GM12878 (cell line): ENCODE data around the gene DISC1. TPM values are rescaled to one million over a fixed set of nuclear protein-coding genes. Genes with fewer than 3 reads are reported as not detected.

Experiments
- ATAC-seq: fragments of 200-7000 bp; cut with Tn5 transposase; 3 replicates; pipeline ENCODE4 v1.9.1; 2020; ENCODE audit warnings: mild to moderate bottlenecking, moderate library complexity
- BruUV-seq: library from RNA; stranded (reverse); fragments of 400-500 nt; replicated peaks from 2 replicates; lab custom pipeline; 2021; lab: Mats Ljungman, UMichigan
- CTCF ChIA-PET: fragments of 300-600 bp; sonication (Branson Sonifier 250); formaldehyde crosslinking; extraction: SDS; loops from one replicate; lab custom pipeline; 2021; ENCODE audit warnings: inconsistent platforms; lab: Yijun Ruan, JAX
- POLR2A ChIA-PET: fragments of 350-600 bp; formaldehyde crosslinking; extraction: SDS; loops from one replicate; lab custom pipeline; 2021; ENCODE audit warnings: inconsistent platforms; lab: Charles Lee
- RAD21 ChIA-PET: fragments of 300-600 bp; sonication (Branson Sonifier 250); formaldehyde crosslinking; loops from one replicate; lab custom pipeline; 2023; ENCODE audit warnings: antibody characterized with exemption; ENCODE audit not compliant: unreplicated experiment; lab: Charles Lee
- SMC1A ChIA-PET: fragments of 300-600 bp; sonication (Branson Sonifier 250); formaldehyde crosslinking; loops from one replicate; lab custom pipeline; 2023; ENCODE audit not compliant: unreplicated experiment, uncharacterized antibody; lab: Charles Lee
- DNase-seq: peaks from one replicate; pipeline ENCODE4 v3.0.0-alpha.2; 2011; ENCODE audit warnings: low read depth, low spot score
- FAIRE-seq: peaks from 3 replicates; lab custom pipeline; 2011; peaks lifted over from hg19 to GRCh38; lab: Jason Lieb, UNC
- H2AFZ ChIP-seq: 2 replicates; pipeline ENCODE4 v1.6.0; 2011; ENCODE audit warnings: low read depth, low read length, control low read depth; ENCODE audit not compliant: control insufficient read depth
- H3K27ac ChIP-seq: 2 replicates; pipeline ENCODE4 v1.5.1; 2011; ENCODE audit warnings: control low read depth; ENCODE audit not compliant: control insufficient read depth, insufficient read depth
- H3K27me3 ChIP-seq, 2 experiments: replicated peaks in 1 of 2; 2 replicates each; pipeline versions ENCODE4 v1.6.0 to v1.6.1; 2011; ENCODE audit warnings: low read length in 1 of 2; ENCODE audit not compliant: control insufficient read depth in 2 of 2, insufficient read depth in 2 of 2
- H3K36me3 ChIP-seq, 2 experiments: 2 replicates each; pipeline ENCODE4 v1.5.1; 2011; ENCODE audit warnings: low read length in 1 of 2; ENCODE audit not compliant: control insufficient read depth in 2 of 2, insufficient read depth in 2 of 2
- H3K4me1 ChIP-seq: 2 replicates; pipeline ENCODE4 v1.6.1; 2011; ENCODE audit warnings: mild to moderate bottlenecking, low read length, moderate library complexity, mixed read lengths; ENCODE audit not compliant: control insufficient read depth, insufficient read depth
- H3K4me2 ChIP-seq: 2 replicates; pipeline ENCODE4 v1.6.0; 2011; ENCODE audit warnings: control low read depth; ENCODE audit not compliant: control insufficient read depth, insufficient read depth
- H3K4me3 ChIP-seq: fragments of 200-600 bp; sonication (generic); 2 replicates; pipeline ENCODE4 v1.5.1; 2016
- H3K79me2 ChIP-seq: 2 replicates; pipeline ENCODE4 v1.6.0; 2011; ENCODE audit warnings: low read length; ENCODE audit not compliant: control insufficient read depth, insufficient read depth
- H3K9ac ChIP-seq: 2 replicates; pipeline ENCODE4 v1.8.0; 2011; ENCODE audit warnings: low read length, control low read depth, mixed read lengths; ENCODE audit not compliant: control insufficient read depth, insufficient read depth
- H3K9me3 ChIP-seq: replicated peaks from 3 replicates; pipeline ENCODE4 v1.5.1; 2011; ENCODE audit warnings: mild to moderate bottlenecking, low read length; ENCODE audit not compliant: control insufficient read depth, insufficient read depth
- H4K20me1 ChIP-seq: 2 replicates; pipeline ENCODE4 v1.6.0; 2011; ENCODE audit not compliant: control insufficient read depth, insufficient read depth
- BHLHE40 ChIP-seq, 2 experiments: fragments of 450-650 bp in 1 of 2; IDR thresholded peaks; 2 replicates each; pipeline ENCODE4 v1.6.1; 2011 to 2017; ENCODE audit warnings: low read depth in 2 of 2, borderline replicate concordance in 1 of 2, improper control_type of control experiment in 1 of 2, low read length in 1 of 2, mild to moderate bottlenecking in 1 of 2
- CHD1 ChIP-seq: IDR thresholded peaks from 2 replicates; pipeline ENCODE4 v1.6.1; 2012; ENCODE audit warnings: low read depth, low read length, improper control_type of control experiment
- EP300 ChIP-seq, 2 experiments: fragments of 150-350 bp in 1 of 2; IDR thresholded peaks; 2 replicates each; pipeline ENCODE4 v1.6.1; 2011 to 2012; ENCODE audit warnings: low read depth in 2 of 2, low read length in 2 of 2, borderline replicate concordance in 1 of 2, improper control_type of control experiment in 1 of 2, inconsistent platforms in 1 of 2; ENCODE audit not compliant: control insufficient read depth in 1 of 2
- SMAD5 ChIP-seq: IDR thresholded peaks from 2 replicates; pipeline ENCODE4 v1.6.1; 2016; ENCODE audit warnings: antibody characterized with exemption, low read depth
- SUPT20H ChIP-seq: IDR thresholded peaks from 2 replicates; pipeline ENCODE4 v1.6.1; 2011; ENCODE audit warnings: low read depth, mild to moderate bottlenecking, low read length, moderate library complexity, borderline replicate concordance; ENCODE audit not compliant: control insufficient read depth
- ZSCAN29 ChIP-seq: fragments of 450-650 bp; IDR thresholded peaks from 2 replicates; pipeline ENCODE4 v1.6.1; 2017; ENCODE audit warnings: mild to moderate bottlenecking, moderate library complexity
- WGBS: methylation state at CpG from one replicate; pipeline ENCODE4 v1.1.6; 2016; ENCODE audit warnings: low lambda C conversion rate; ENCODE audit not compliant: insufficient replicate concordance, insufficient coverage; ENCODE audit errors: missing lambda C conversion rate; 5-methylcytosine and 5-hydroxymethylcytosine counted together
- in situ Hi-C: fragments of 300-500 bp; cut with MboI; formaldehyde crosslinking; loops from 9 replicates; pipeline ENCODE4 v1.14.3; 2018; ENCODE audit warnings: mixed read lengths
- intact Hi-C: fragments of 100-400 bp; cut with micrococcal nuclease; formaldehyde crosslinking; loops from one replicate; pipeline ENCODE4 v1.14.2; 2022; ENCODE audit not compliant: unreplicated experiment
- polyA plus RNA-seq, 11 experiments: library from polyadenylated mRNA; depleted of rRNA in 4 of 11; unstranded in 6 of 11; stranded (reverse) in 5 of 11; fragments of >200 nt; fragmentation: Nextera tagmentation in 4 of 11; fragmentation: Illumina TruSeq in 1 of 11; extraction: Ambion mirVana in 4 of 11; extraction: Trizol in 1 of 11; gene quantifications; 1 replicate in 1 of 11; 2 replicates in 10 of 11; pipeline versions ENCODE4 v1.2.1 to v1.2.3, GENCODE V29; 2011 to 2016; ENCODE audit warnings: inconsistent platforms in 2 of 11, missing spikeins in 2 of 11, low read depth in 1 of 11
- total RNA-seq, 4 experiments: library from RNA; depleted of rRNA in 3 of 4; stranded (reverse); fragments of >200 nt in 3 of 4; fragmentation: Illumina TruSeq in 1 of 4; extraction: Trizol in 1 of 4; gene quantifications; 2 replicates each; pipeline versions ENCODE4 v1.2.1 to v1.2.3, GENCODE V29; 2013 to 2021
- TF ChIP-seq, protein P1 (sequence below): fragments of 450-650 bp; IDR thresholded peaks from 2 replicates; pipeline ENCODE4 v1.6.1; 2017; ENCODE audit warnings: antibody characterized with exemption, mild to moderate bottlenecking, moderate library complexity
- TF ChIP-seq, protein P2 (sequence below): IDR thresholded peaks from 2 replicates; pipeline ENCODE4 v1.6.1; 2011; ENCODE audit warnings: low read depth, low read length, improper control_type of control experiment, borderline replicate concordance
- TF ChIP-seq, protein P3 (sequence below): IDR thresholded peaks from 2 replicates; pipeline ENCODE4 v1.6.1; 2011; ENCODE audit warnings: mild to moderate bottlenecking, low read depth, low read length, moderate library complexity; ENCODE audit not compliant: insufficient replicate concordance
- TF ChIP-seq, protein P4 (sequence below): fragments of 450-650 bp; IDR thresholded peaks from 2 replicates; pipeline ENCODE4 v1.6.1; 2014; ENCODE audit warnings: mild to moderate bottlenecking

DISC1 gene
- total and polyA plus RNA-seq, 10 of the 15 experiments (the other 5 are each of a cell fraction or from before 2014, with no cell fraction given): 0.05 to 0.72 (median 0.19) TPM; not detected in 1

DNA sequence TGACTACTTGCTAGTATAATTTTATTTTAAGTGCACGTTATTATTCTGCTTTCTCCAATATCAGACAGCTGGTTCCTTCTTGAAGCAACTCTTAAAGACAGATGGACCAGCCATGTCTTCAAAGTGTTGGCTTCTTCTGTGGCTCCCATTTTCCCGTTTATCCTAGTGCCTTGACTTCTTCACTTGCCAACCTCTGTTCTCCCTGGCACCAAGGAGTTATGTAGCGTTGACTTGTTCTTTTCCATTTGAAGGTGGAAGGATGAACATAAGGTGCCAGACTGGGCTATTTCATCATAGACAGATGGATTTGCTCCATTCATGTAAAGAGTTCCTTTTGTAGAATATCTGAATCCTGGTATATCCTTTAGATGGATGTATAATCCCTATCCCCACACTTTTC, 260.6 kb downstream of the DISC1 start (continued):
- TF ChIP-seq, protein P1, sequence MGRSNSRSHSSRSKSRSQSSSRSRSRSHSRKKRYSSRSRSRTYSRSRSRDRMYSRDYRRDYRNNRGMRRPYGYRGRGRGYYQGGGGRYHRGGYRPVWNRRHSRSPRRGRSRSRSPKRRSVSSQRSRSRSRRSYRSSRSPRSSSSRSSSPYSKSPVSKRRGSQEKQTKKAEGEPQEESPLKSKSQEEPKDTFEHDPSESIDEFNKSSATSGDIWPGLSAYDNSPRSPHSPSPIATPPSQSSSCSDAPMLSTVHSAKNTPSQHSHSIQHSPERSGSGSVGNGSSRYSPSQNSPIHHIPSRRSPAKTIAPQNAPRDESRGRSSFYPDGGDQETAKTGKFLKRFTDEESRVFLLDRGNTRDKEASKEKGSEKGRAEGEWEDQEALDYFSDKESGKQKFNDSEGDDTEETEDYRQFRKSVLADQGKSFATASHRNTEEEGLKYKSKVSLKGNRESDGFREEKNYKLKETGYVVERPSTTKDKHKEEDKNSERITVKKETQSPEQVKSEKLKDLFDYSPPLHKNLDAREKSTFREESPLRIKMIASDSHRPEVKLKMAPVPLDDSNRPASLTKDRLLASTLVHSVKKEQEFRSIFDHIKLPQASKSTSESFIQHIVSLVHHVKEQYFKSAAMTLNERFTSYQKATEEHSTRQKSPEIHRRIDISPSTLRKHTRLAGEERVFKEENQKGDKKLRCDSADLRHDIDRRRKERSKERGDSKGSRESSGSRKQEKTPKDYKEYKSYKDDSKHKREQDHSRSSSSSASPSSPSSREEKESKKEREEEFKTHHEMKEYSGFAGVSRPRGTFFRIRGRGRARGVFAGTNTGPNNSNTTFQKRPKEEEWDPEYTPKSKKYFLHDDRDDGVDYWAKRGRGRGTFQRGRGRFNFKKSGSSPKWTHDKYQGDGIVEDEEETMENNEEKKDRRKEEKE: no peak
- no peak for TF ChIP-seq BHLHE40 (IDR thresholded peaks at IDR 0.05; ENCODE audit: borderline replicate concordance in 1 of 2, low read depth in 2 of 2, low read length in 1 of 2)

DNA sequence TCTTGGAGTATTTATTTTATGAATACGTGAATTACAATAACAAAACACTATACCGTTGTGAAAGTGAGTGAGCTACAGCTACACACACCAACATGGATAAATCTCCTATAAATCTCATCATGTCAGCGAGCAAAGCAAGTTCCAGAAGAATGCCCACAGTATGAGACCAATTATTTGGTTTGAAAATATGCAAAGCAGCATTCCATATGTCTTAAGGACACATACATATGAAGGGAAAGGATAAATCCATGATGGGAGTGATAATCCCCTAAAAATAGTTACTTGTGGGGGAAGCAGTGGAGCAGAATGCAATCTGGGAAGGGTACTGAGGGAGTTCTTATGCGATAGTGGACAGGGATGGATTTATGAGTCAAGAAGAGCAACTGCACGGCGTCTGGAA, 261.3 kb downstream of the DISC1 start:
- in situ Hi-C loops (no loop called here), intact Hi-C loops (no loop called here)
- Histone ChIP-seq H2AFZ (no peak overlapping the region), H3K4me3 (no peak overlapping the region), H4K20me1 (no peaks in the 10 kb centered on the region), H3K9me3 (no peaks in the 10 kb centered on the region), H3K27me3 (no peaks in the 10 kb centered on the region), H3K9ac (no peak overlapping the region), H3K36me3 (no peaks in the 10 kb centered on the region), H3K4me2 (no peak overlapping the region), H3K79me2 (no peaks in the 10 kb centered on the region), H3K4me1 (no peaks in the 10 kb centered on the region), H3K27ac (no peak overlapping the region)
- POLR2A ChIA-PET: no interaction called here
- no peak for ATAC-seq
- TF ChIP-seq, protein P2, sequence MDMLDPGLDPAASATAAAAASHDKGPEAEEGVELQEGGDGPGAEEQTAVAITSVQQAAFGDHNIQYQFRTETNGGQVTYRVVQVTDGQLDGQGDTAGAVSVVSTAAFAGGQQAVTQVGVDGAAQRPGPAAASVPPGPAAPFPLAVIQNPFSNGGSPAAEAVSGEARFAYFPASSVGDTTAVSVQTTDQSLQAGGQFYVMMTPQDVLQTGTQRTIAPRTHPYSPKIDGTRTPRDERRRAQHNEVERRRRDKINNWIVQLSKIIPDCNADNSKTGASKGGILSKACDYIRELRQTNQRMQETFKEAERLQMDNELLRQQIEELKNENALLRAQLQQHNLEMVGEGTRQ: no peak
- TF ChIP-seq SUPT20H: no peak
- TF ChIP-seq CHD1: no peak
- no peak for TF ChIP-seq SMAD5
- TF ChIP-seq, protein P3, sequence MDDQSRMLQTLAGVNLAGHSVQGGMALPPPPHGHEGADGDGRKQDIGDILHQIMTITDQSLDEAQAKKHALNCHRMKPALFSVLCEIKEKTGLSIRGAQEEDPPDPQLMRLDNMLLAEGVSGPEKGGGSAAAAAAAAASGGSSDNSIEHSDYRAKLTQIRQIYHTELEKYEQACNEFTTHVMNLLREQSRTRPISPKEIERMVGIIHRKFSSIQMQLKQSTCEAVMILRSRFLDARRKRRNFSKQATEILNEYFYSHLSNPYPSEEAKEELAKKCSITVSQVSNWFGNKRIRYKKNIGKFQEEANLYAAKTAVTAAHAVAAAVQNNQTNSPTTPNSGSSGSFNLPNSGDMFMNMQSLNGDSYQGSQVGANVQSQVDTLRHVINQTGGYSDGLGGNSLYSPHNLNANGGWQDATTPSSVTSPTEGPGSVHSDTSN: no peak
- TF ChIP-seq, protein P4, sequence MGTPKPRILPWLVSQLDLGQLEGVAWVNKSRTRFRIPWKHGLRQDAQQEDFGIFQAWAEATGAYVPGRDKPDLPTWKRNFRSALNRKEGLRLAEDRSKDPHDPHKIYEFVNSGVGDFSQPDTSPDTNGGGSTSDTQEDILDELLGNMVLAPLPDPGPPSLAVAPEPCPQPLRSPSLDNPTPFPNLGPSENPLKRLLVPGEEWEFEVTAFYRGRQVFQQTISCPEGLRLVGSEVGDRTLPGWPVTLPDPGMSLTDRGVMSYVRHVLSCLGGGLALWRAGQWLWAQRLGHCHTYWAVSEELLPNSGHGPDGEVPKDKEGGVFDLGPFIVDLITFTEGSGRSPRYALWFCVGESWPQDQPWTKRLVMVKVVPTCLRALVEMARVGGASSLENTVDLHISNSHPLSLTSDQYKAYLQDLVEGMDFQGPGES: no peak
- no peak for TF ChIP-seq EP300 (IDR thresholded peaks at IDR 0.05; ENCODE audit: borderline replicate concordance in 1 of 2, control insufficient read depth in 1 of 2, low read depth in 2 of 2, low read length in 2 of 2)
- no peak for TF ChIP-seq ZSCAN29
- RAD21 ChIA-PET: no interaction called here
- DNase-seq: no peak
- WGBS: 40% methylated on average over 6 of the region's 6 CpGs
- no TSS peak for BruUV-seq
- no peak for FAIRE-seq
- SMC1A ChIA-PET: no interaction called here
- CTCF ChIA-PET: no interaction called here
